ENCODE measurements around the gene PNPO. TPM values are rescaled to one million over a fixed set of nuclear protein-coding genes. Genes with fewer than 3 reads are reported as not detected.
A peak's percentile ranks its signal among the peaks of the same experiment; 100 is the strongest.

PNPO gene
- total RNA-seq, 1 donor from 2014 or later: 43.5 TPM

GRCh38 chr17:47896672-47897490 lies 44.5 kb upstream of the PNPO start:
- H3K27me3 ChIP-seq (ENCODE audit: control insufficient read depth, insufficient read depth, low read length): no peaks in the 10 kb centered on the region
- no peak for TF ChIP-seq CTCF (IDR thresholded peaks at IDR 0.05; ENCODE audit: insufficient read depth, low read length, poor library complexity, severe bottlenecking)
- DNase-seq (ENCODE audit: low read depth): no peak
- no peaks in the 10 kb centered on the region for H3K36me3 ChIP-seq (ENCODE audit: control insufficient read depth, insufficient read depth, low read length)
- H3K4me3 ChIP-seq (ENCODE audit: low read depth, low read length): peak overlapping the region; percentile 94

GRCh38 chr17:47897561-47897960 lies 43.8 kb upstream of the PNPO start:
- DNase-seq (ENCODE audit: low read depth): no peak
- Histone ChIP-seq H3K4me3 (ENCODE audit: low read depth, low read length) (no peak overlapping the region), H3K36me3 (ENCODE audit: control insufficient read depth, insufficient read depth, low read length) (no peaks in the 10 kb centered on the region), H3K27me3 (ENCODE audit: control insufficient read depth, insufficient read depth, low read length) (no peaks in the 10 kb centered on the region)
- no peak for TF ChIP-seq CTCF (IDR thresholded peaks at IDR 0.05; ENCODE audit: insufficient read depth, low read length, poor library complexity, severe bottlenecking)

GRCh38 chr17:47898241-47898640 lies 43.1 kb upstream of the PNPO start:
- no peak for DNase-seq (ENCODE audit: low read depth)
- Histone ChIP-seq H3K36me3 (ENCODE audit: control insufficient read depth, insufficient read depth, low read length) (no peaks in the 10 kb centered on the region), H3K27me3 (ENCODE audit: control insufficient read depth, insufficient read depth, low read length) (no peaks in the 10 kb centered on the region), H3K4me3 (ENCODE audit: low read depth, low read length) (no peak overlapping the region)
- no peak for TF ChIP-seq CTCF (IDR thresholded peaks at IDR 0.05; ENCODE audit: insufficient read depth, low read length, poor library complexity, severe bottlenecking)

GRCh38 chr17:47899643-47900042 lies 41.7 kb upstream of the PNPO start:
- H3K27me3 ChIP-seq (ENCODE audit: control insufficient read depth, insufficient read depth, low read length): no peaks in the 10 kb centered on the region
- DNase-seq (ENCODE audit: low read depth): no peak
- no peak for TF ChIP-seq CTCF (IDR thresholded peaks at IDR 0.05; ENCODE audit: insufficient read depth, low read length, poor library complexity, severe bottlenecking)
- no peaks in the 10 kb centered on the region for H3K36me3 ChIP-seq (ENCODE audit: control insufficient read depth, insufficient read depth, low read length)
- no peak overlapping the region for H3K4me3 ChIP-seq (ENCODE audit: low read depth, low read length)

GRCh38 chr17:47901423-47901822 lies 39.9 kb upstream of the PNPO start:
- no peak for TF ChIP-seq CTCF (IDR thresholded peaks at IDR 0.05; ENCODE audit: insufficient read depth, low read length, poor library complexity, severe bottlenecking)
- DNase-seq (ENCODE audit: low read depth): no peak
- Histone ChIP-seq H3K4me3 (ENCODE audit: low read depth, low read length) (no peak overlapping the region), H3K36me3 (ENCODE audit: control insufficient read depth, insufficient read depth, low read length) (no peaks in the 10 kb centered on the region), H3K27me3 (ENCODE audit: control insufficient read depth, insufficient read depth, low read length) (no peaks in the 10 kb centered on the region)

Data from kidney epithelial cell (primary cell).